NCI-H524 (cell line): Measurements from ENCODE around the gene C16orf95.
"Not testable (repeated sequence)": the region's sequence is repeated elsewhere in the genome, so short reads cannot be mapped to it uniquely, and the experiment has no call there.

Source experiments
- DNase-seq, 2 experiments: peaks; one replicate each; lab custom pipeline; 2025; lab: John Stamatoyannopoulos, UW

The C16orf95 gene

DNA sequence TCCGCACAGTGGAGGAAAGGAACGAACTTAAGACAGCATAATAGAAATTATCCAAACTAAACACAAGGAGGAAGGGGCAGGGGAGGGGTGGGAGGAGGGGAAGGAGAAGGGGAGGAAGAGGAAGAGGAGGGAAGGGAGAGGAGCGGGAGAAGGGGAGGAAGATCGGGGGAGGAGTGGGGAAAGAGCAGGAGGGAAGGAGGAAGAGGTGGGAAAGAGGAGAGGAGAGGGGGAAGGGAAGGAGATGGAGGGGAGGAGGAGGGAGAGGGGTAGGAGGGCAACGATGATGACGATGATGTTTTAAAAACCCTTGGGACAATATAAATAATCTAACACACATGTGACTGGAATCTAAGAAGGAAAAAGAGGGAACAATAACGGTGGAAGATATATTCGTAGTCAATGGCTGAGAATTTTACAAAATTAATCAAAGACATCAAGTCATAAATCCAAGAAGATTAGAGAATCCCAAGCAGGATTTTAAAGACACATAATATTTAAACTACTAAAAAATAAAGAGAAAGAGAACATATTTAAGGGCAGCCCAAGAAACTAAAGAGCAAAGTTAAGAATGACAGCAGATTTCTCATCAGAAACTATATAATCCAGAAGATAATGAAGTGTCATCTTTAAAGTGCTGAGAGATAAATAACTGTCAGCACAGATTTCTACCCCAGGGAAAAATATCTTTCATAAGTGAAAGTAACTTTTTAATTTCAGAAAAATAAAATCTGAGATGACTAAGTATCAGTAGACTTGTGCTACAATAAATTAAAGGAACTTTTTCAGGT is 30.2 kb downstream of the C16orf95 start:
- DNase-seq: no peak

- DNase-seq: peak in 1 of 2 experiments; percentile 39
Observed at GRCh38 chr16:87284183-87284582, 33.0 kb downstream of the C16orf95 start.

DNA sequence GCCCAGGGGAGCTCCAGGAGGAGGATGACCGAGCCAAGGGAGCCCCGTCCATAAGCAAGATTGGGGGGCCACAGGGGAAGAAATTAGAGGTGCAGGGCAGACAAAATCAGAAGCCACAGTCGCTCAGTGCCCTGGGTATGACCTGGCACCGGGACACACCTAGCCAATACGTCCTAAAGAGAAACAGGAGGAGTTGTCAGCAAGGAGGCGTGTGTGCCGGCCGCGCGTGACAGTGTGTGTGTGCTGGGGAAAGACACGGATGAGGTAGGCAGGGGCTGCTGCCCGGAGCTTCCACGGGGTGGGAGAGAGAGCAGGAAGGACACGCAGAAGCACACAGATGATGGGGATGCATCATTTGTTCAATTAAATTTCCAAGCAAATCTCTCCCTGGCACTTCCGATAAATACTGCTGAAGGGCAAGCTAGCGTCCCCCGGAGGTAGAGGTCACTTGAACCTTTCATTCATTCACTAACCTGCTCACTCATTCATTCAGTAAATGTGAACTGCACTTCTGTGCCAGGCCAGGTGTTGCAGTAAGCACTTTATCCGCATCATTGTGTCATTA is 38.0 kb downstream of the C16orf95 start:
- DNase-seq: no peak

DNA sequence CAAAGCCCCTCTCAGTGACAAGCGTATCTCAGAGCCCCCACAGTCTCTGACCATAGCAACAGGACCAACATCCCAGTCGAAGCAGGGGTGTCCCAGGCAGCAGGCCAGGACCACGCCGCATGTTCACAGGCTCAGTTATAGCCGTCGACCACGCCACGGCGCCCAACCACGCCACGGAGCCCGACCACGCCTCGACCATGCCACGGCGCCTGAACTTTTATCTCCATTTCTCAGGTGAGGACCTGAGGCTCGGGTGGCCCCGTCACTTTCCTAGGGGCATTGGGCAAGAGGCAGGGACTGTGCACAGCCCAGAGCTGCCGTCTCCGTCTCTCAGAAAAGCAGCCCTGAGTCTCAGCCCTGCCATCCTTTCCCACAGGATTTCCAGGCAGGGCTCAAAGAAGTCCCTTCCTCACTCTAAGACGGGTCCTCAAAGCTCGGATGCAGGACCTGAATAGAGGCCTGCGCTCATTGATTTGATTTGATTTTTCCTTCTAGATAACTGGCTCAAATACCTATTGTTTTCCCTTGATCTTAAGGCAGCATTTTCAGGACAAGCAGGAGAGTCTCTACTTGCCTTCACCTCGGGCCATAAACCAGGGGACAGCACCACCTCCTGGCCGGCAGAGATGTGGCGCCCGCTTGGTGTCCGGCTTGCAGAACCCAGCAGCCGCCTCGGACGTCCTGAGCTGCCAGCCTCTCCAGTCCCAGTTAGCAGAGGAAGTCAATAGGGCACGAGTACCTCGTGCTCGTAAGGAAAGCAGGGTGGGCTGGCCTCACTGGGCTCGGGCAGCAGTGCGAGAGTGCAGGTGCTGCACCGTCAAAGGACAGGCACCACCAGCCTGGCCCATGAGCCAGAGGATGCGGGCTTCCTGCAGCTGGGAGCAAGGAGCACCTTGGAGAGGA is 38.8 kb downstream of the C16orf95 start:
- DNase-seq: peak; percentile 15 to 54

- no peak for DNase-seq
Observed at GRCh38 chr16:87276924-87277323, 40.3 kb downstream of the C16orf95 start.

DNA sequence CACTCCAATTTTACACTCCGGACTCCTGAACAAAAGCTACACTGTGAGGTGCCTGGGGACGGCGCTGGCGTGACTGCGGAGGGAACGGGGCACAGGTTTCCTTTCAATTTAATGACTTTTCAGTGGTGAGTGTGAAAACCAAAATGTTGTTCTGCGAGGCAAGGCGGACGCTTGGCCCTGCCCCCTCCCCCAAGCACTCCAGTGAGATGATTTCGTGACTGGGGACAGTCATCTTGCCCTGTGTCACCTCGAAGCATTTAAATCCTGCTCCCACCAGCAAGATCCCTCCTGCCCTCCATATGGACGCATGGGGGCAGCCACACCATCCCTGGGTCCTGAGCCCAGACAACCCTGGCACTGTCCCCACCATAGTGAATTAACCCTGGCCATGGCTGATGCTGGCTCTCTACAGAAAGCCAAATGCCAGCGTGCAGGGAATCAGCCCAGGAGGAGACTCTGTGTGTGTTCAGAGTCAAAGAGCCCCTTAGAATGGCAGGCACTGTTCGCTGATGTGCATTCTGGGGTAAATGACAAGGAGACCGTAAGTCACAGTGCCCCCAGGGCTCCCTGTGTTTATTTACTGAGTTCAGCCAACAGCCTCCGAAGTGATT is 41.0 kb downstream of the C16orf95 start:
- DNase-seq: no peak

GRCh38 chr16:87274794-87275193 is 42.4 kb downstream of the C16orf95 start:
- no peak for DNase-seq

- no peak for DNase-seq
Observed at GRCh38 chr16:87273471-87274030, 43.6 kb downstream of the C16orf95 start.

- DNase-seq: no peak
Observed at GRCh38 chr16:87271256-87271655, 45.9 kb downstream of the C16orf95 start.

DNA sequence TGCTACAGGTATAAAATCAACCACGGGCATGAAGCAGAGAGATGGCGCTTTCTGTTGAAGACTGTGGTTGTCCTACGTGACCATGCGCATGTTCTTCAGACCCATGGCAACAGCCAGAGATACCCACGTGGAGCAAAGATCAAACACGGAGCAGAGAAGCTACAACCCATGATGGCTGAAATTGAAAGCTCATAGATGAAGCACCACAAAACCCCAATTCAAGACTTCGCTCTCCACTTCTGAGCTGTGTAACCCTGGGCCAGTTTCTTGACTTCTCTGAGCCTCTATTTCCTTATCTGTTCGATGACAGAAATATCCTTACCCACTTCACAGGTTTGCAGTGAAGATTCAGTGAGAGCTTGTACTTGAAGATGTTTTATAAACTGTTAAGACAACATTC is 49.6 kb downstream of the C16orf95 start:
- no peak for DNase-seq

- no peak for DNase-seq
Observed at GRCh38 chr16:87266846-87267245, 50.3 kb downstream of the C16orf95 start.

DNA sequence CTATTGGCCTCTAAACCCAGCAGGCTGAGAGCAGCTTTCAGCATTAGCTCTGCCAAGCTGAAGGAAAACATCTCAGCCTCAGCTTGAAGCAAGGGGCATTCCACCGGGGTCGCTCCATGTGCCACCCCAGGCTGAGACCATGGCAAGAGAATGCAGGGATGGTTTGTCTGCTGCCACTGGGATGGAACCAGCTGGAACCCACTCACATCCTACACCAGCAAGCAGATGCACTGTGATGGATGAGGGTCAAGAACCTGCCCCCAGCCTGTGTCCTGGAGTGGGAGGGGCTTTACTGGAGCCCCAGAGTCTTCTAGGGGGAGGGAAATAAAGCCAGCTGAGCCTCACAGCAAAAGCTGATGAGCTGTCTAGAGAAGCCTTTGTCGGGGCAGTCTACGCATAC is 51.9 kb downstream of the C16orf95 start:
- no peak for DNase-seq

DNA sequence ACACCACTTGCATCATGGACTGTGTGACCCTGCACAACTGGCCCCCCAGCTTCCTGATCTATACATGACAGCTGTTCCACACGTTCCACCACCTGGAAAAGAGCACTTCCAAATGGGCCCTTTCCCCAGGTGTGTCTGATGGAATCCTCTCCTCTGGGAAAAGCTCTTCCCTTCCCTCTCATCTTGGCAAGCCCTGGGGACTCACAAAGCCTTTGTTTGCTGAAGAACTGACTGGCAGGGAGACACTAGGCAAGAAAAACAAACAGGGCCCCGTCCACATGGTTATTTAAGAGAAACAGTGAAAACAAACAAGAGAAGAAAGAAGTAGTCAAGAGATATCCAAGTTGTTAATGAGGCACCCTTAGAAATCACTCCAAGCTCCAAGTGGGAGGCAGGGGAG is 52.6 kb downstream of the C16orf95 start:
- no peak for DNase-seq

DNA sequence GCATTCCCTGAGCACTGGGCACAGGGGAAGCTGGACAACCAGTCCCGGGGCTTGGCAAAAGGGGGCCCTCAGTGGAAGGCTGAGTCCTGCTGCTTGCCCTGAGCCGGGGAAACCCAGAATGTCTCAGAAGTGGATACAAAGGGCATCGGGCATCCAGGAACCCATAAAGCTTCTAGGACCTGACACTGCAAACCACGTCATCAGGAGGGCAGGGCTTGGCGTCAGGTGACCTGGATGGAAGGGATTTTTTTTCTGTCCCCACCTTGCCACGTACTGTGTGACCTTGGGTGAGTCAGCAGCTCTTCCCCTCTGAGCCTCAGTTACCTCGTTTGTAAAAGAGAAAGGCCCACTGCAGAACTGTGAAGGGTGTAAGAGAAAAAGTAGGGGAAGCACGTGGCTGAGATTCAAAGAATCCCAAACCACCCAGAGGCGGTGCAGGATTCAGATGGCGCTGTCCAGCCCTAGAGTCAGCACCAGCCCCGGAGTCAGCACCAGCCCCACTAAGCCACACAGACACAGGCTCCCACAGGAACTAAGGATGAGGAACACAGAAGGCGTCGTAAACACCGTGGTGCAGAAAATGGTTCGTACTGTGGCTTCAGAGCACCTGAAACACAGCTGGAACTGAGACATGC is 53.7 kb downstream of the C16orf95 start:
- no peak for DNase-seq

DNA sequence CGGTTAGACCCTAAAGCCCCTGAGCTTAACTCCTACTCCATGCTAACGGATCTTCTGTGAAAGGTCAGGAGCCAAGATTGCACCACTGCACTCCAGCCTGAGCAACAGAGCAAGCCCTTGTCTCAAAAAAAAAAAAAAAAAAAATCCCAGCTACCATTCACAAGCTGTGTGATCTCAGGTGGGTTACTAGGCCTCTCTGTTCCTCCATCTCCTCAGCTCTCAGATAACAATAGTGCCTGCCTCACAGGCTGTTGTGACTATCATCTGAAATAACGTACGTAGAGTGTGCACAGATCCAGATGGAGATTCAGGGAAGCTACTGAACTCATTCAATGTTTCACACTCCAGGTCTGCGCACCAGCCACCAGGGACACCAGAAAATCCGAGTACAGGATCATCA is 57.8 kb downstream of the C16orf95 start:
- DNase-seq: no peak

- DNase-seq: not testable (repeated sequence)
Observed at GRCh38 chr16:87258653-87259052, 58.5 kb downstream of the C16orf95 start.

DNA sequence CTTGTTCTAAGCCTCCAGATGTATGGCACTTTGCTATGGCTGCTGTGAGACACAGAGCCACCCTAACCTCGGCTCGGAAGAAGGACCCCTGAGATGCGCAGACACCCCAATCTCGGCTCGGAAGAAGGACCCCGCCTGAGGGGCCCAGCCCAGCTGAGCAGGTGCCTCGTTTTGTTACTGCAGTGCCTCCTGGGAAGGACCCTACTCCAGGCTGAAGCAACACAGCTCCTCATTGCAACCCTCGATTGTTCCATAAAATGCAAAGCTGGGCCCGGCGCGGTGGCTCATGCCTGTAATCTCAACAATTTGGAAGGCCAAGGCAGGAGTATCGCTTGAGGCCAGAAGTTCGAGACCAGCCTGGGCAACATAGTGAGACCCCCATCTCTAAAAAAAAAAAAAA is 61.3 kb downstream of the C16orf95 start:
- DNase-seq: no peak

DNA sequence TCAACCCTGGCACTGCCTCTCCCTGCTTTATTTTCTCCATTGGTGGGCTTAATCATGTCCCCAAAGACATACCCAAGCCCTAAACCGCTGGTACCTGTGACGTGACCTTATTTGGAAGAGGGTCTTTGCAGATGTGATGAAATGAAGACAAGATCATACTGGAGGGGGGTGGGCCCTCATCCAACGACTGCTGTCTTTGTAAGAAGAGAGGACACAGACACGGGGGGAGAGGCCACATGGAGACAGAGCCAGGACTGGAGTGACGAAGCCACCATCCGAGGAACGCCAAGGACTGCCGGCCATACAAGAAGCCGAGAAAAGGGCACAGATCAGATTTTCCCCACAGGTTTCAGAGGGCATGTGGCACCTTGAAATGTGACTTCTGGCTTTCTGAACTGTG is 62.5 kb downstream of the C16orf95 start:
- DNase-seq: no peak

- DNase-seq: no peak
Observed at GRCh38 chr16:87254296-87254695, 62.9 kb downstream of the C16orf95 start.

DNA sequence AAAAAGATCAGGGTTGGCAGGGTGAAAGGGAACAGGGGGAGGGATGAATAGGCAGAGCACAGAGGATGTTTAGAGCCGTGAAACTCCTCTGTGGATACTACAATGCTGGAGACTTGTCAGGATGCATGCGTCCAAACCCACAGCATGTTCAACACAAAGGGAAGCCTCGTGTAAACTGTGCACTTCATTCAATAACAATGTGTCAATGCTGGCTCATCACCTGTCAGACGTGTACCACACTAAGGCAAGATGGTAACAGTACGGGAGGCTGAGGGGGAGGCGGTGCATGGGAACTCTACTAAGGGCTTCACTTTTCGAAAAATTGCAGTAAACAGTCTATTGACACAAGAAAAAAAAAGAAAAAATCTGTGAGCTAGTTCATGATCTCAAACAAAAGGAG is 63.7 kb downstream of the C16orf95 start:
- no peak for DNase-seq
